Fibroblast of upper back skin (primary cell): ENCODE results near the gene GRIK4.

Experiments used
- DNase-seq: peaks from one replicate; pipeline ENCODE4 v3.0.0-alpha.2; 2013

Gene GRIK4

GRCh38 chr11:120509346-120510053 lies 2.0 kb upstream of the GRIK4 start:
- DNase-seq, result no peak

GRCh38 chr11:120510406-120511115 lies 987 bp upstream of the GRIK4 start:
- DNase-seq, result no peak

- DNase-seq, result no peak
These were observed 531 bp downstream of the GRIK4 start for GRCh38 chr11:120511820-120512738.

GRCh38 chr11:120512739-120513435 lies 1.3 kb downstream of the GRIK4 start:
- no peak for DNase-seq

GRCh38 chr11:120513436-120514315 lies 2.1 kb downstream of the GRIK4 start:
- DNase-seq, result no peak

- DNase-seq, result no peak
These were observed 3.1 kb downstream of the GRIK4 start for GRCh38 chr11:120514541-120515121.

GRCh38 chr11:120515186-120515723 lies 3.7 kb downstream of the GRIK4 start:
- no peak for DNase-seq

GRCh38 chr11:120516461-120517389 lies 5.2 kb downstream of the GRIK4 start:
- DNase-seq, result no peak

- peak; percentile 9 for DNase-seq
These were observed 5.8 kb downstream of the GRIK4 start for GRCh38 chr11:120517390-120517761.

GRCh38 chr11:120517801-120518291 lies 6.3 kb downstream of the GRIK4 start:
- no peak for DNase-seq

GRCh38 chr11:120518356-120518755 lies 6.8 kb downstream of the GRIK4 start:
- no peak for DNase-seq

GRCh38 chr11:120519474-120519873 lies 7.9 kb downstream of the GRIK4 start:
- DNase-seq, result no peak

- DNase-seq, result no peak
These were observed 8.7 kb downstream of the GRIK4 start for GRCh38 chr11:120520091-120520822.

GRCh38 chr11:120521176-120521575 lies 9.6 kb downstream of the GRIK4 start:
- DNase-seq, result no peak

- no peak for DNase-seq
These were observed 10.5 kb downstream of the GRIK4 start for GRCh38 chr11:120522021-120522420.

- no peak for DNase-seq
These were observed 11.2 kb downstream of the GRIK4 start for GRCh38 chr11:120522736-120523135.

GRCh38 chr11:120523196-120523595 lies 11.6 kb downstream of the GRIK4 start:
- no peak for DNase-seq

- DNase-seq, result no peak
These were observed 13.1 kb downstream of the GRIK4 start for GRCh38 chr11:120524536-120525085.
